ENCODE measurements around the gene MAGI2.
"Not testable (repeated sequence)": the region's sequence is repeated elsewhere in the genome, so short reads cannot be mapped to it uniquely, and the experiment has no call there.

MAGI2 gene

DNA sequence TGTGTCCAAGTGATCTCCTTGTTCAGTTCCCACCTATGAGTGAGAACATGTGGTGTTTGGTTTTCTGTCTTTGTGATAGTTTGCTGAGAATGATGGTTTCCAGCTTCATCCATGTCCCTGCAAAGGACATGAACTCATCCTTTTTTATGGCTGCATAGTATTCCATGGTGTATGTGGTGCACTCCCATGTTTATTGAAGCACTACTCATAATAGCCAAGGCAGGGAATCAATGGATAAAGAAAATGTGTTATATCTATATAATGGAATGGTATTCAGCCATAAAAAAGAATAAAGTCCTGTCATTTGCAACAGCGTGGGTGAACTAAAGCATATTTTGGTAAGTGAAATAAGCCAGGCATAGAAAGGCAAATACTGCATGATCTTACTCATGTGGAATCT is 1213.3 kb downstream of the MAGI2 start:
- not testable (repeated sequence) for DNase-seq

DNA sequence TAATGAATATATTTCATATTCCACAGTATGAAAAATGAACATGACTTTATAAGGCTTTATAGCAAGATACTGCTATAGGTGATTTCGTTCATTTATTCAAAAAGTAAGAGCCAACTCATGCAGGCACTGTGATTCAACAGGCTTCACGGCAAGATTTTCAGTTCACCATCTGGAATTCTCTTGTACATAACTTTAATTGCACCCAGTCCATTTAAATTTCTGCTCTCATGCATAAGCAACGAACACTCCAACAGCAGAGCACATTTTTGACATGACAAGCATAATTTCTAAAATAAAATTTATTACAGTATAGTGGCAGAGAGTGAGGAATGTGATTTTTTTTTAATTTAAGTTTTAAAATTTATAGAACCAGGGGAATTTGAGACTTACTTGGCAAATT is 1218.8 kb downstream of the MAGI2 start:
- no peak for DNase-seq

GRCh38 chr7:78232806-78233205 is 1220.7 kb downstream of the MAGI2 start:
- DNase-seq, result no peak

- DNase-seq, result peak; percentile 74
Measured at GRCh38 chr7:78226059-78226719, 1227.3 kb downstream of the MAGI2 start.

GRCh38 chr7:78225534-78225933 is 1227.9 kb downstream of the MAGI2 start:
- DNase-seq, result no peak

DNA sequence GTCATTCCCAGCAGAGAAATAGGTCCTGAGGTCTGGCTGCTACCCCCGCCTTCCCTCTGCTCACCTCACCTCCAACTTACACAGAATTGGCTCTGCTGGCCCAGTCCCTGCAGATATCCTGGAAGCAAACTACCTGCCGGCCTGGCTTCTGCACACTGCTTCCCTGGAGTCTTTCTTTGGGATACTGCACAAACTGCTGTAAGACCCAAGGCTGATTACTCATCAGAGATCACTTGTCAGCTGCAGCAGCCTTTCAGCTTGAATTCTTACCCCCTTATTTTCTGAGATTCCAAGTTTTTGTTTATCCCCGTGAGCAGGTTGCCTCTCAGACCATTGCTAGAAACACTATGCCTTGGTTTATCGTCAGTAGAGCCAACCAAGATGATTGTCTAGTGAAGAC is 1228.5 kb downstream of the MAGI2 start:
- DNase-seq, result no peak

GRCh38 chr7:78223598-78223997 is 1229.9 kb downstream of the MAGI2 start:
- DNase-seq, result no peak

DNA sequence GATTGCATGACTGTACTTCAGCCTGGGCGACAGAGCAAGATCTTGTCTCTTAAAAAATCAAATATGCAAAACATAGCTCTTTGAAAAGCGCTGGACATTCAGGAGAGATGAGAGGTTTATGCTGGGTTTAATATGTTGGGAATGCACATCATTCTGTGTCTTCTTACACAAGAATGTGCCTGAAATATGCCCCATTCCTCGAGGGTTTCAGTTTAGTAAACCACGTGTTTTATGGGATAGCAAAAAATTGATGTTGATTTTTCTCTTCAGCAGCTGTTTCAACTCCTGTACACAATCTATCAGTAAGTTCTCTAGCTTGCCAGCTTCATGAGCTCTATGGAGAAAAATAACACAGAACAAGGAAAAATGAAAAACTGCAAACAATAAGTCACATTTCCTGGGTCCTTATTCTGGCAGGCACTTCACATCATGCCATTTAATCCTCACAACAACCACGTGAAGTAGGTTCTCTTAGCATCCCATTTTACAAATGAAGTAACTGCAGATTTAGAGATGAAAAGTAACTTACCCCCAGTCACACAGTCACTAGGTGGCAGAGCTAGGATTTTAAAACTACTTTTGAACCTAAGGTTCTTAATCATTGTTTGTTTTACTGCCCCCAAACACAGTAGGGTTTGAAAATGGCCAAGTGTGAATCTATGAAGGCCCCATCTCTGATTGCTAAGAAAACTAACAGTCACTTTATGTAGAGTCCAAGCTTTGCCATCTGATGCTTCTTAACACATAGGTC is 1231.3 kb downstream of the MAGI2 start:
- DNase-seq, result no peak

- DNase-seq, result no peak
Measured at GRCh38 chr7:78220754-78221153, 1232.7 kb downstream of the MAGI2 start.

DNA sequence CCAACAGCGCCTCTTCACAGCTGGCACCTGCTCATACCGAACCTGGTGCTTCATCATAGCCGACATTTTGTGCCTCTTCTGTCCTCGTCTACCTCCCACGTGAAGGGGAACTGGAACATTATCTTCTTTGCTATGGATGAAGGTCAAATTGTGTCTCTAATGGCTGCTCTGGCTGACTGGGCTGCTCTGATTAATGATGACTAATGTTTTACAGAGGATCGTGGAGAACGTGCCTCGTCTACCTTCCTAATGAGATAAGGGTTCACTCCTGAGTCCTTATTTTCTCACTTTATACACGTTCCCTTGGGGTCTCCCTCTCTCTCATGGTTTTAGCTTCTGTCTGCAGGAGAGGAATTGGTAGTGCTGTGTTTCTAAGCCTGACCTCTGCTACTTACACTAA is 1234.6 kb downstream of the MAGI2 start:
- DNase-seq, result no peak

- DNase-seq, result no peak
Measured at GRCh38 chr7:78218051-78218450, 1235.4 kb downstream of the MAGI2 start.

DNA sequence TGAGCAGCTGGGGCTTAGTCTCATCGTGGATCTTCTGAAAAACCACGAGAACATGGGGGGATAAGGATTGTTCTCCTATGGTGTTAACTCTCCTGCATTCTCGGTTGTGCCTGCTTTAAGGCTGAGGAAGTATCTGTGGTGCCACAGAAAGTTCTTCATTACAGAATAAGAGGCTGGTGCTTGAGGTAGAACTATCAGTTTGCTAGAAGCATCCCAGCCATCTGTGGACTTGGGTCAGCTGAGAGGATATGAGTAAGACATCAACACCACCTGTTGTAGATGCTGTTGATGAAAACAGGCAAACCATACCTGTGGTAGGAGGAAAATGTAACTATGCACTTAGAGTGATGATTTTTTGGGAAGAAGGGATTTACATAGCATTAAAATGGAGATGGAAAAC is 1238.3 kb downstream of the MAGI2 start:
- no peak for DNase-seq

- DNase-seq, result no peak
Measured at GRCh38 chr7:78213402-78213801, 1240.1 kb downstream of the MAGI2 start.

GRCh38 chr7:78212476-78213060 is 1240.9 kb downstream of the MAGI2 start:
- no peak for DNase-seq

GRCh38 chr7:78207269-78207668 is 1246.2 kb downstream of the MAGI2 start:
- DNase-seq, result no peak

- DNase-seq, result no peak
Measured at GRCh38 chr7:78206769-78207168, 1246.7 kb downstream of the MAGI2 start.

DNA sequence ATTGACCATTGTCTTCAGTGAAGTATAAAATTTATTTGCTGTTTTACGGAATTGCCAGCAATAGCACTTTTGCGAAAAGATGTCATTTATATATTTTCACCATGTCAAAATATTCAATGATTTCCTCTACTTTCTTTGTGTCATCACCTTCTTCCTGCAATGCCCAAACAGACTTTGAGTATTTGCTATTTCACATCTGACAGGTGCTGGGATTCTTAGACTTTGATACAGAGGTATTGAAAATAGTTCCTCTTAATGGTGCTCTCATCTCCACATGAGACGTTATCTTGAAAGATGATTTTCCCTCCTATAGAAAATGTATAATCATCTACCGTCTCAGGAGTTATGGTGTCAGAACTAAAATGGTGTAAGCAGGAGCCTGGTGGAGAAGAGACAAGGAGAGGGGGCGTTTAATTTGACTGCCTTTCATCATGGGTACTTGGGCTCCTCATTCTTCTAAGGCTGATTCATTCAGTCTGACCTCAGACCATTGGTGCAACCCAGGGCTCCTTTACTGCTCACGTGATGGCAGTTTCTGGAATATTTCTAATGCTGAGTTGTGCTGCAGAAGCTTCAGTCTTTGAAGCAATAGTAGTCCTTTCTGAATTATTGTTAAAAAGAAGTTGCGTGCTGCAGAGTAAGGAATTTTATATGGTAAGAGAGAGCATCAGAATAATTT is 1250.3 kb downstream of the MAGI2 start:
- no peak for DNase-seq

- no peak for DNase-seq
Measured at GRCh38 chr7:78198756-78199155, 1254.7 kb downstream of the MAGI2 start.

- no peak for DNase-seq
Measured at GRCh38 chr7:78197447-78197846, 1256.0 kb downstream of the MAGI2 start.

DNA sequence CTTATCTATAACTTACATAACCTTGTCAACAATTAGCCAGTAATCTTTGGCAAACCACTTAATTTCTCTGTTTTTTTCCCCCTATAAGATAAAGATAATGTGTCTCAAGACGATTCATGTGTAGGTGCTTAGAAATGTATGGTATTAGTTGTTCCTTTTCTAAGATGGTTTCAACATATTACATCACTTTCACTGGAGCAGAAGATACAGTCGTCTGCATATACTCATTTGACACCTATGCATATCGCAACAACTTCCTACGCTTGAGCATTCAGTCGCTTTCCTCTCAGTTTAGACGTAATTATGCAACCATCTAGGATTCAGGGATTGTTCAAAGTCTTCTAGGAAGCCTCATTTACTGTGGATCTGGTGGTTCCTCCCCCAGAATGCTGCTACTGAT is 1258.2 kb downstream of the MAGI2 start:
- DNase-seq, result no peak

DNA sequence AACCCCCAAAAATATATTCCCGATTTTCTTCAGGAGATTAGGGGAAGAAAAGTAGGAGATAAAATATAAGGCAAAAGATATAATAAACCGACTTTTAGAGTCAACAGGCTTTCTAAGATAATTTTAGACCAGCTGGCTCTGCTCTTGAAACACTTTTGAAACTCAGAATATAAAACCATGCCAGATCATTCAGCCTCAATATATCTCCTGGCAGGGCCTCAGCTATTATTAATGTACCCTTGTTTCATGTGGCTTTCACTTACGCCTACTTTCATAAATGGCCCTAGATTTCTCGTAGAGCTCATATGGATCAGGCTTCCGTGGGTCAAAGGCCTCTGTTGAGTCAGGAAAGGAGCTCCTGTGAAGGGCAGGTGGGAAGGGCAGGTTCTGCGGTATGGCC is 1258.9 kb downstream of the MAGI2 start:
- no peak for DNase-seq

DNA sequence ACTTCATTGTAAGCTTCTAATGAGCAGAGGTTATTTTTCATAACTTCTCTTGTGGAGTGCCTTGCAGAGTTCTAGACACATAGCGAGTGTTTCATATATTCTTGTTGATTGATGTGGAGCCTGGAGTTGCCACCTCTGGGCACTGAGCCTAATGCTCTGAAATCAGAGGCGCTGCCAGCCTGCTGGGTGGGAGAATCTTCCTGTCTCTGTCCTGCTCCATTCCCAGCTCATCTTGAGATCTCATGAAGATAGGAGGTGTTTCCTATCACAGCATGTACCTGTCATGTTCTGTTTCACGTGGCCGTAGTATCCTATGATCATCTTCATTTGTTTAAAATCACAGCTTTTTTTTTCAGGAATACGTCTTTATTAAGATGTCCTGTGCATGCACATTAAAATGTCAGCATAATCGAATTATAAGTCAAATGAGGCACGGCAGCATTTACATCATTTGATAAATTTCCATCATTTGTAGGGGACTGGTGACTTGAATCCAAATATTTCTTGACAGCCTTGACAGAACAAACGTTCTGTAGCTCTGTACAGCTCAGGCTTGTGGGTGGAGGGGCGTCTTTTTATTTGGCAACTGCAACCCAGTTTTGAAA is 1261.9 kb downstream of the MAGI2 start:
- DNase-seq, result no peak

DNA sequence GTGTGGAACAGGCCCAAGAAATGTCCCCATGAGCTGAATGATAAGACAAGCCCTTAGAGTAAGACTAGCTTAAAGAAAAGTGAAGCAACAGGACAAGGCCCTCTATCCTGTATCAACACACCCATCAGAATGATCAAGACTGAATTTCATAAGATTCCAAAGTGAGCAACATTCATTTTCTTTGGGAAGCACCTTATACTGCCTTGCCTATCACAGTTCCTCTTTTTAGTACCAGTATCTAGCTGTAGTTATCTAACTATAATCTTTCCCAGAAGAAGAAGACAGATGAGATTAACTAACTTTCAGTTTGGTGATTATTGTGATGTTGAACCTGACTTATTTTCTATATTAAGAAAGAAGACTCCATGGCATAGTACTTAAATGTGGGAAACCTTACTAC is 1263.7 kb downstream of the MAGI2 start:
- DNase-seq, result no peak
